Left lung (tissue), 10 donors: ENCODE data around the gene PGF. TPM values are rescaled to one million over a fixed set of nuclear protein-coding genes. Genes with fewer than 3 reads are reported as not detected.

ENCODE experiments used
- ATAC-seq: fragments of 200-7000 bp; cut with Tn5 transposase; one replicate; pipeline ENCODE4 v1.9.1; 2020; ENCODE audit warnings: moderate library complexity
- DNase-seq, 4 donors: peaks; one replicate each; pipeline ENCODE4 v3.0.0-alpha.2; 2013 to 2020
- H3K27ac ChIP-seq, 2 donors: fragments of 200-600 bp; sonication (generic) in 1 of 2; one replicate each; pipeline versions ENCODE4 v1.5.0 to v1.8.0; 2020 to 2021
- H3K27me3 ChIP-seq, 2 donors: fragments of 200-600 bp; sonication (generic) in 1 of 2; one replicate each; pipeline versions ENCODE4 v1.5.0 to v1.8.0; 2020 to 2021
- H3K36me3 ChIP-seq, 2 donors: fragments of 200-600 bp; sonication (generic) in 1 of 2; one replicate each; pipeline versions ENCODE4 v1.5.0 to v1.8.0; 2020 to 2021
- H3K4me1 ChIP-seq, 2 donors: fragments of 200-600 bp; one replicate each; pipeline ENCODE4 v1.8.0; 2021
- H3K4me3 ChIP-seq, 2 donors: fragments of 200-600 bp; sonication (generic) in 1 of 2; one replicate each; pipeline versions ENCODE4 v1.5.0 to v1.8.0; 2020 to 2021; ENCODE audit warnings: mild to moderate bottlenecking in 1 of 2
- H3K9me3 ChIP-seq, 2 donors: fragments of 200-600 bp; sonication (generic) in 1 of 2; one replicate each; pipeline versions ENCODE4 v1.5.0 to v1.8.0; 2020 to 2021
- CTCF ChIP-seq, 2 donors: fragments of 200-600 bp; sonication (generic) in 1 of 2; IDR thresholded peaks; one replicate each; pipeline versions ENCODE4 v1.5.0 to v1.8.0; 2021; ENCODE audit warnings: antibody characterized with exemption in 2 of 2
- intact Hi-C, 2 donors: fragments of 100-400 bp; cut with DNase I; formaldehyde crosslinking; loops; one replicate each; pipeline versions ENCODE4 v1.11.2 to v1.14.2; 2022
- polyA plus RNA-seq, 6 donors: library from polyadenylated mRNA; unstranded; fragments of 120-200 nt; gene quantifications; one replicate each; pipeline ENCODE4 v1.2.1, GENCODE V29; 2013; ENCODE audit not compliant: insufficient read length in 6 of 6
- total RNA-seq, 2 donors: library from RNA; stranded (reverse); fragmentation: NEBNext Ultra II Directional; extraction: Animal tissue kit (Norgen Biotek cat#: 25700); gene quantifications; one replicate each; pipeline ENCODE4 v1.2.1, GENCODE V29; 2021
- donor health status: DM: no; HTN: yes; CAD: no.
- donor health status: DM: no; HTN: no; CAD: no.

PGF gene
- total and polyA plus RNA-seq, 8 donors, result 3.4 to 18.6 (median 13.2) TPM

DNA sequence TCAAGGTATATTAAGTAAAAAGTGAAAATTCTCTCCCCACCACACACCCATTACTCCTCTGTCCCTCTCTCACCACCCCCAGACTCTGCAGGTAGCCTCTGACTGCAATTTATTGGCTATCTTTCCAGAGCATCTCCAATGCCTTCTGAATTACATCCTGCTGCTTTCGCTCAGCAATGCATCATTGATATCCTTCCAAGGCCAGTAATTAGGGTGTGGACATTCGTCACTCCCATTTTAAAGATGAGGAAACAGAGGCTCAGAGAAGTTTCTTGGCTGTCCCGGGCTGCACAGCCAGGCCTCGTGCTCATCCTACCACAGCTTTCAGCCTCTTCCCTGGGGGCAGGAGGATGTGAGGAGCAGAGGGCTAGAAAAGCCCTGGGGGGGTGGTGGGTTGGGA, 23.6 kb upstream of the PGF start:
- Histone ChIP-seq H3K4me1 (peaks cover 0 to 1% of the 10 kb centered on the region in 2 donors), H3K9me3 (no peaks in the 10 kb centered on the region), H3K27me3 (no peaks in the 10 kb centered on the region), H3K4me3 (no peak overlapping the region), H3K36me3 (no peaks in the 10 kb centered on the region), H3K27ac (no peak overlapping the region)
- intact Hi-C loops, result no loop called here
- no peak for TF ChIP-seq CTCF (IDR thresholded peaks at IDR 0.05)
- ATAC-seq (no peak), DNase-seq (no peak)

GRCh38 chr14:74978416-74978947, 23.1 kb upstream of the PGF start:
- no peak overlapping the region for H3K4me3 ChIP-seq
- H3K9me3 ChIP-seq, result no peaks in the 10 kb centered on the region
- H3K27me3 ChIP-seq, result no peaks in the 10 kb centered on the region
- no peak for DNase-seq
- peaks cover 0 to 7% of the 10 kb centered on the region in 2 donors for H3K4me1 ChIP-seq
- H3K27ac ChIP-seq, result no peak overlapping the region
- ATAC-seq, result no peak
- TF ChIP-seq CTCF (IDR thresholded peaks at IDR 0.05), result no peak
- no peaks in the 10 kb centered on the region for H3K36me3 ChIP-seq
- intact Hi-C loops, result no loop called here

DNA sequence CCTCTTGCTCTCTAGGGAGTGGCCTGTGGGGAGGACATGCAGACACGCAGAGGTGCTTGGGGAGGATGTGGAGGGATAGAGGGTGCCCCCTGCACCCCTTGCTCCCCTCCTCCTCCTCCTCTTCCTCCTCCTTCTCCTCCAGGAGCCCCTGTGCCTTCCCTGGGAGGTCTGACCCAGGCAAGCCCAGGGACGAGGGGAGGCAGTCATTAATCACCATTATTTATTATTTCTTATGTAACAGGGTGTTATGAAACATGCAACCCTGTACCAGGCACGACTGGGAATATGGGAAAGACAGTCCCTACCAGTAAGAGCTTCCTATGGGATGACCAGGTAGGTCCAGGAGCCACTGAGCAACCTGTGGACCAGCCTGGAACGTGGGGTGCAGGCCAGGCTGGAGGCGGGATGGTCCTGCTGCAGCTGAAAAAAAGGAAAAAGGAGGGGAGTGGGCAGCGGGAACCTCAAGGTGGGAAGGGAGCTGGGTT, 22.5 kb upstream of the PGF start:
- H3K9me3 ChIP-seq, result no peaks in the 10 kb centered on the region
- intact Hi-C loops, result no loop called here

GRCh38 chr14:74977164-74977900, 21.9 kb upstream of the PGF start:
- H3K4me1 ChIP-seq, result peaks cover 0 to 11% of the 10 kb centered on the region in 2 donors
- no peak for TF ChIP-seq CTCF (IDR thresholded peaks at IDR 0.05)
- ATAC-seq (no peak), DNase-seq (no peak)
- no peak overlapping the region for H3K4me3 ChIP-seq
- no peak overlapping the region for H3K27ac ChIP-seq
- intact Hi-C loops, result no loop called here
- H3K27me3 ChIP-seq, result no peaks in the 10 kb centered on the region
- no peaks in the 10 kb centered on the region for H3K9me3 ChIP-seq
- H3K36me3 ChIP-seq, result no peaks in the 10 kb centered on the region

More for the DNA sequence above, 22.5 kb upstream of the PGF start:
- no peak for DNase-seq
- Histone ChIP-seq H3K4me3 (no peak overlapping the region), H3K27ac (no peak overlapping the region), H3K36me3 (no peaks in the 10 kb centered on the region), H3K4me1 (peaks cover 0 to 11% of the 10 kb centered on the region in 2 donors), H3K27me3 (no peaks in the 10 kb centered on the region)
- TF ChIP-seq CTCF (IDR thresholded peaks at IDR 0.05), result no peak
- no peak for ATAC-seq

DNA sequence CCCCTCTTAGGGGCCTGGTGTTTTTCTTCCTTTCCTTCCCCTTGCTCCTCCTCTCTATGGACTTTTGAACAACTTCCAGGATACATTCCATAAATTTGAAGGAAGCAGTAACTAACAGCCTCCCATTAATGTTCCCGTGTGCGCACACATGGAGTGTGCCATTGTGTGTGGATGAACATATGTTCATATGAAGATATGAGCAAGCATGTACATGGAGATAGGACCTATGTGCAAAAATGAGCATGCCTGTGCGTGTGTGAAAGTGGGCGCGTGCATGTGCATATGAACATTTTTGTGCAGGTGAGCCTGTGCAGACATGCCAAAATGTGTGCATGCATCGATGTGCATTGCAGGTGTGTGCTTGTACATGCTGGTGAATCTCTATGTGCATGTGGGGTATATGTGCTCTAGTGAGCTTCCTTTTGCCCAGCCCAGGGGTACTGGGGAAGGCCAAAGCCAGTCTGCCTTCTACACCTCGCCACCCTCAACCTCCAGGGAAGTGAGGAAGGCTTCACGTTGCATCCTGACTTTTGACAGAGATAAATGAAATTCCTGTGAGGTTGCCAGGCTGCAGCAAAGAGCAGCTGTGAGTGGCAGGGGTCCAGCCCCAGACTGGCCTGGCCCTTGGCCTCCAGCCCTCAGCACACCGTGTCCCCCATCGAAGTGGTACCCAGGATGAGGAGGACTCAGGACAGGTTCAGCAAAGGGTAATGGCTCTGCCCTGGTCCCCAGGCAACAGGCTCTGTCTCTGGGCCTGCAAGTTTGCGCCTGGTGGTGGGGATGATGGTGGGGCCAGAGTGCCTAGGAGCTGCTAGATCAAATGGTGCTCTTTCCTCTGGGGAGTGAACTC, 21.1 kb upstream of the PGF start:
- Histone ChIP-seq H3K36me3 (no peaks in the 10 kb centered on the region), H3K4me1 (peaks cover 0 to 11% of the 10 kb centered on the region in 2 donors), H3K9me3 (no peaks in the 10 kb centered on the region), H3K27me3 (no peaks in the 10 kb centered on the region), H3K4me3 (no peak overlapping the region), H3K27ac (no peak overlapping the region)
- no peak for TF ChIP-seq CTCF (IDR thresholded peaks at IDR 0.05)
- no peak for ATAC-seq
- intact Hi-C loops, result no loop called here
- no peak for DNase-seq
